Astrocyte (in vitro differentiated cells and primary cell): ENCODE data around the gene ASB15.

Experiments used
- CTCF ChIP-seq: IDR thresholded peaks from 2 replicates; pipeline ENCODE4 v1.5.1; 2011; ENCODE audit warnings: low read depth, mild to moderate bottlenecking, inconsistent platforms, low read length, moderate library complexity; ENCODE audit not compliant: insufficient read depth
- EZH2 ChIP-seq: IDR thresholded peaks from 2 replicates; pipeline ENCODE4 v1.6.1; 2012; ENCODE audit warnings: mild to moderate bottlenecking, low read length, inconsistent platforms; ENCODE audit not compliant: insufficient read depth

GRCh38 chr7:123598657-123599056 lies 3.0 kb upstream of the ASB15 start:
- no peak for TF ChIP-seq EZH2
- no peak for TF ChIP-seq CTCF
